Lung (tissue), 12 donors: ENCODE results near the gene HDAC2. TPM values are rescaled to one million over a fixed set of nuclear protein-coding genes. Genes with fewer than 3 reads are reported as not detected.
"Not testable (repeated sequence)": the region's sequence is repeated elsewhere in the genome, so short reads cannot be mapped to it uniquely, and the experiment has no call there.

ENCODE experiments used
- ATAC-seq: fragments of 200-7000 bp; cut with Tn5 transposase; one replicate; pipeline ENCODE4 v1.9.1; 2020; ENCODE audit warnings: moderate number of reproducible peaks; ENCODE audit not compliant: insufficient read depth, low FRiP score
- DNase-seq, 3 donors: peaks; one replicate each; pipeline ENCODE4 v3.0.0-alpha.2; 2013 to 2017
- H3K27ac ChIP-seq, 2 donors: one replicate each; pipeline ENCODE4 v1.5.1; 2013; ENCODE audit warnings: mild to moderate bottlenecking in 2 of 2, moderate library complexity in 2 of 2, control low read depth in 1 of 2, inconsistent platforms in 1 of 2, low read depth in 1 of 2, low read length in 1 of 2
- H3K27me3 ChIP-seq, 3 donors: one replicate each; pipeline ENCODE4 v1.5.1; 2013; ENCODE audit warnings: low read length in 2 of 3; ENCODE audit not compliant: control insufficient read depth in 3 of 3, insufficient read depth in 3 of 3
- H3K36me3 ChIP-seq, 4 donors: one replicate each; pipeline ENCODE4 v1.5.1; 2013; ENCODE audit warnings: low read length in 4 of 4, mild to moderate bottlenecking in 1 of 4, moderate library complexity in 1 of 4; ENCODE audit not compliant: control insufficient read depth in 4 of 4, insufficient read depth in 4 of 4
- H3K4me1 ChIP-seq, 5 donors: one replicate each; pipeline ENCODE4 v1.5.1; 2013; ENCODE audit warnings: low read length in 5 of 5, mild to moderate bottlenecking in 2 of 5, moderate library complexity in 1 of 5; ENCODE audit not compliant: control insufficient read depth in 5 of 5, insufficient read depth in 5 of 5
- H3K4me3 ChIP-seq: one replicate; pipeline ENCODE4 v1.5.1; 2013; ENCODE audit warnings: mild to moderate bottlenecking, control low read depth, moderate library complexity
- H3K9ac ChIP-seq, 2 donors: one replicate each; pipeline ENCODE4 v1.5.1; 2013; ENCODE audit warnings: low read length in 2 of 2, control low read depth in 1 of 2; ENCODE audit not compliant: insufficient read depth in 1 of 2
- H3K9me3 ChIP-seq, 4 donors: one replicate each; pipeline ENCODE4 v1.5.1; 2013; ENCODE audit warnings: low read length in 3 of 4, mild to moderate bottlenecking in 1 of 4, moderate library complexity in 1 of 4; ENCODE audit not compliant: control insufficient read depth in 4 of 4, insufficient read depth in 3 of 4
- WGBS, 2 donors: extraction: QIAGEN DNeasy Blood & Tissue Kit; methylation state at CpG; one replicate each; pipeline ENCODE4 v1.1.7; 2013; 5-methylcytosine and 5-hydroxymethylcytosine counted together
- polyA plus RNA-seq, 2 donors: library from polyadenylated mRNA; stranded (reverse); fragments of 200-250 nt; gene quantifications; one replicate each; pipeline ENCODE4 v1.2.1, GENCODE V29; 2013
- total RNA-seq, 2 donors: library from RNA; depleted of rRNA in 1 of 2; stranded (reverse); fragments of >200 nt in 1 of 2; gene quantifications; one replicate each; pipeline ENCODE4 v1.2.1, GENCODE V29; 2014 to 2021
- TF ChIP-seq, protein P1 (sequence below): IDR thresholded peaks from 2 replicates; pipeline ENCODE4 v1.5.1; 2012; ENCODE audit warnings: mild to moderate bottlenecking; ENCODE audit errors: control extremely low read depth, extremely low read depth
- donor health status: control.
- donor health status: control.
- donor health status: Bipolar disorder and iron deficiency.
- donor health status: healthy.
- donor health status: DM: yes; HTN: yes; CAD: no.

Gene HDAC2
- total and polyA plus RNA-seq, 4 donors: 48.2 to 113 (median 61.4) TPM

DNA sequence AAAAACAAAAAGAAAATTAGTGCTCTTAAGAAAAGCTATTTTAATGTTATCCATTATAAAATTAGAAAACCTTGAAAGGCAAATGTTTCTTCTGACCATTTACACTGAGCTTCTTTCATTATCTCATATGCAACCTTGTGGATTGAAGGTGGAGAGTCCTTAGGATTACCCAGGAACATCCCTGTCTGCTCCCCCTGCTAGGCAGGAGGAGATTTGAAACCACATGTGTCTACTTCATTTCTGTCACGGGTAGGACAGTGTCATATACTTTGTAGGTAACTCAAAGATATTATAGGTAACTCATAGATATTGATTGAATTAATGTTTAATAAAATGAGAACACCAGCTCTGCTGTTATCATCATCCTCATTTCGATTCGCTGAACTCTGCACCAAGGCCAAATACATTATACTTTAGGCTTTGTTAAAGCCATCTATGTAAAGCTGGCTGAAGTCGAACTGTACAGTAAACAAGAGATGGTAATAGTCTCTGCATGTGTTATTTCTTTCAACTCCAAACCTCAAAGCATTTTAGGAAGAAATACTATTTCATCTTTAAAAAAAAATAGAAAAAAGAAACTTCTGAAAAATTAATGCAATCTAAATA lies 49.5 kb downstream of the HDAC2 start:
- WGBS, 2 donors: 83 to 86% methylated on average over 4 of the region's 4 CpGs

DNA sequence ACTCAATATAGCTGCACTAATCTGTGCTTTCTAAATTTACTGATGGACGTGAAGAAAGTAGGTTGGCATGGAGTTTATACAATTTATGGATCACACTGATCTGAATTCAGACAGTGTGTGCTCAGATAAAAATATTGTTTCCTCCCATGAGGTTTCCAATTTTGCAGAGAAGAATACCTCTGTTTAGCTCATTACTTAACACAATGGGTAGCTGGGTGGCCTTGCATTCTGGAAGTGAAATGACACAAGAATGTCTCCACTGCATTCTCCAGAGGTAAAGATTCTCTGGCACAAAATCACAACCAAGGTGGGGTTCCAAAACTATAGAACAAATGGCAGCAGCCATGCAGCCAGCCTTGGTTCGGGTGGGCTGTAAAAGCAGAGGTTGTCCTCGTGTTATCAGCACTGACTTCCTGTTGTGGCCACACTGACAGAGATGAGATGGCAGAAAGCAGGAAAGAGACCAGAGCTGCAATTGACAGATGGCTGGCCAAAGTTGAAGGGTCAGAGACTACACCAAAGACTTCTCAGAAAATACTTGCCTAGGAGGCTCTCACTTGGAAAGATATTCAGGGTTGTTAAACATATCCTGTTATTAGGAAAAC lies 50.2 kb downstream of the HDAC2 start:
- Histone ChIP-seq H3K36me3 (no peaks in the 10 kb centered on the region), H3K9me3 (no peaks in the 10 kb centered on the region), H3K9ac (no peak overlapping the region), H3K27me3 (no peaks in the 10 kb centered on the region), H3K4me1 (peaks cover 0 to 12% (median 10%) of the 10 kb centered on the region in 5 donors), H3K27ac (peak overlapping the region in 1 of 2 donors; percentile 29), H3K4me3 (no peak overlapping the region)
- TF ChIP-seq, protein P1, sequence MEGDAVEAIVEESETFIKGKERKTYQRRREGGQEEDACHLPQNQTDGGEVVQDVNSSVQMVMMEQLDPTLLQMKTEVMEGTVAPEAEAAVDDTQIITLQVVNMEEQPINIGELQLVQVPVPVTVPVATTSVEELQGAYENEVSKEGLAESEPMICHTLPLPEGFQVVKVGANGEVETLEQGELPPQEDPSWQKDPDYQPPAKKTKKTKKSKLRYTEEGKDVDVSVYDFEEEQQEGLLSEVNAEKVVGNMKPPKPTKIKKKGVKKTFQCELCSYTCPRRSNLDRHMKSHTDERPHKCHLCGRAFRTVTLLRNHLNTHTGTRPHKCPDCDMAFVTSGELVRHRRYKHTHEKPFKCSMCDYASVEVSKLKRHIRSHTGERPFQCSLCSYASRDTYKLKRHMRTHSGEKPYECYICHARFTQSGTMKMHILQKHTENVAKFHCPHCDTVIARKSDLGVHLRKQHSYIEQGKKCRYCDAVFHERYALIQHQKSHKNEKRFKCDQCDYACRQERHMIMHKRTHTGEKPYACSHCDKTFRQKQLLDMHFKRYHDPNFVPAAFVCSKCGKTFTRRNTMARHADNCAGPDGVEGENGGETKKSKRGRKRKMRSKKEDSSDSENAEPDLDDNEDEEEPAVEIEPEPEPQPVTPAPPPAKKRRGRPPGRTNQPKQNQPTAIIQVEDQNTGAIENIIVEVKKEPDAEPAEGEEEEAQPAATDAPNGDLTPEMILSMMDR: no peak
- DNase-seq (peak in 2 of 3 donors; percentile 26 to 61), ATAC-seq (no peak)
- WGBS, 2 donors: 32 to 40% methylated on average over 3 of the region's 3 CpGs

More for the DNA sequence above, 49.5 kb downstream of the HDAC2 start:
- Histone ChIP-seq H3K9me3 (no peaks in the 10 kb centered on the region), H3K36me3 (no peaks in the 10 kb centered on the region), H3K4me1 (peaks cover 0 to 12% (median 10%) of the 10 kb centered on the region in 5 donors), H3K27me3 (no peaks in the 10 kb centered on the region), H3K4me3 (no peak overlapping the region), H3K27ac (peak overlapping the region in 1 of 2 donors; percentile 33), H3K9ac (no peak overlapping the region)
- ATAC-seq (no peak), DNase-seq (no peak)
- TF ChIP-seq, protein P1: no peak

DNA sequence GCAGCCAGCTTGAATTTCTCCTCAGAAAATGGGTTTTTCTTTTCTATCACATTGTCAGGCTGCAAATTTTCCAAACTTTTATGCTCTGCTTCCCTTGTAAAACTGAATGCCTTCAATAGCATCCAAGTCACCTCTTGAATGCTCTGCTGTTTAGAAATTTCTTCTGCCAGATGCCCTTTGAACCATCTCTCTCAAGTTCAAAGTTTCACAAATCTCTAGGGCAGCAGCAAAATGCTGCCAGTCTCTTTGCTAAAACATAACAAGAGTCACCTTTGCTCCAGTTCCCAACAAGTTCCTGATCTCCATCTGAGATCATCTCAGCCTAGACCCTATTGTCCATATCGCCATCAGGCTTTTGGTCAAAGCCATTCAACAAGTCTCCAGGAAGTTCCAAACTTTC lies 60.7 kb downstream of the HDAC2 start:
- not testable (repeated sequence) for H3K4me1 ChIP-seq, ATAC-seq, H3K27ac ChIP-seq, H3K9ac ChIP-seq, H3K27me3 ChIP-seq, H3K9me3 ChIP-seq, H3K36me3 ChIP-seq, DNase-seq, H3K4me3 ChIP-seq
- 67 to 91% methylated on average over 1 of the region's 1 CpG for WGBS, 2 donors

DNA sequence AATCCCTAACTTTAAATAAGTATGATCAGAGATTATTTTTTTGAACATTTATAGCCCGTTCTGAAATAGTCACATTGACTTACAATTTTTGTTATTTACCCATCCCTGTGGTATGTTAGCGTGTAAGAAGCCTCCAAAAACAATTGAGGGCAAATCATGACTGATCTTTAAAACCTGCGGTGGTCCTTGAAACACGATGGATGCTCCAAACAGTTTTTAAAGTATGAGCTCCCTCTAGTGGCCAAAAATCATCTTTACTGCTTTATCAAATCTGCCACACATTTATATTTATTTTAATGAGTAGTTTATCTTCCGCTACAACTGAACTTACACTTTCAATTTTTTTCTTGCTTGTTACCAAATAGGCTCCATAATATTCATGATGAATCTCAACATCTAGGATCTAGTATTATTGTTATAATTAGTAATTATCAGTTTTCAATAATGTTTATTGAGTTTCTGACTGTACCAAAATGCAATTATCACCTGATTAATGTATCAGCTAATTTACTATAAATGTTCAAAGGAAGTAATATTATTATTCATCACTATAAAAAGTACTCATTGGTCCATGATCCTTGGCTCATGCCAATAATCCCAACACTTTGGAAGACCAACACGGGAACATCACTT lies 61.6 kb downstream of the HDAC2 start:
- H3K9ac ChIP-seq: no peak overlapping the region
- DNase-seq (peak in 2 of 3 donors; percentile 84 to 90), ATAC-seq (no peak)
- WGBS, 2 donors: 20 to 21% methylated on average over 6 of the region's 6 CpGs
- no peaks in the 10 kb centered on the region for H3K9me3 ChIP-seq
- H3K4me3 ChIP-seq: no peak overlapping the region
- H3K4me1 ChIP-seq: peaks cover 0 to 5% (median 2%) of the 10 kb centered on the region in 5 donors
- TF ChIP-seq, protein P1: peak; percentile 30
- H3K27ac ChIP-seq: no peak overlapping the region
- H3K36me3 ChIP-seq: no peaks in the 10 kb centered on the region
- H3K27me3 ChIP-seq: no peaks in the 10 kb centered on the region
